ENCODE measurements around the gene MARCHF10.

Gene MARCHF10

DNA sequence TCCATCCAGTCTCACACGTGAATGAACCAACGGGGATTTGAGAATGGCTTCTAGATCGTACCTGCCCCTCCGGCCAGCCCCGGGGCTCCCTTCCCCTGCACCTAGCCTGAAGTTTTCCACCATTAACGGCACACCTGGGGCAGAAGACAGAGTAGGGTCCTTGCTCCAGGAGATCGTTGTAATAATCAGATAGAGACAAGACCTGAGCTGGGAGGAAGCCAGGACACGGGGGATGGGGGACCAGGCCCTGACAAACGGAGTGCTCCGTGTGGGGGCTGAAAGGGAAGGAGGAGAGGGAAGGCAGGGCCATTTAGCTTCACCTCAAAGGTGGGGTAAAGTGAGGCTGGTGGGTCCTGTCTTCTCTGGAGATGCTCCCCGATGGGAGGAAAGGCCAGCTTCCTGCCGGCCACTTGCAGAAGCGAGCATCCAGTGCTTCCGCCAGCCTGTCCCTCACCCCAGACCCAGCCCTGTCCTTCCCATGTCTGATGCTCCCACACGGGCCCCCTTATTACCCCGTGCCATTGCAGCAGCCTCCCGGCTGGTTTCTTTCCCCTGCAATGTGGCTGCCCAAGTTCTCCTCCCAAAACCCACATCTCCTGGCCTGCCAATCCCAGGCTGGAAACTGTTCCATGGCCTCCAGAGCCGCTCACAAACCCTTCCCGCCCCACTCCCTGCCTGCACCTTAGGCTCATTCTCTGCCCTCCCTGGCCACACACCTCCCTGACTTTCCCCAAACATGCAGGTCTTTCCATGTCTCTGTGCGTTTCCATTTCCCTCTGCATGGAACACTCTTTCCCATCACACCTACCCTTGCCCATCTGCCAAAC is 101.3 kb downstream of the MARCHF10 start:
- no peak for TF ChIP-seq HDGF (IDR thresholded peaks at IDR 0.05; ENCODE audit: borderline replicate concordance)
- ChIA-PET CTCF (no interaction called here), POLR2A (no interaction called here)
- no peak for DNase-seq (ENCODE audit: extremely low spot score)

DNA sequence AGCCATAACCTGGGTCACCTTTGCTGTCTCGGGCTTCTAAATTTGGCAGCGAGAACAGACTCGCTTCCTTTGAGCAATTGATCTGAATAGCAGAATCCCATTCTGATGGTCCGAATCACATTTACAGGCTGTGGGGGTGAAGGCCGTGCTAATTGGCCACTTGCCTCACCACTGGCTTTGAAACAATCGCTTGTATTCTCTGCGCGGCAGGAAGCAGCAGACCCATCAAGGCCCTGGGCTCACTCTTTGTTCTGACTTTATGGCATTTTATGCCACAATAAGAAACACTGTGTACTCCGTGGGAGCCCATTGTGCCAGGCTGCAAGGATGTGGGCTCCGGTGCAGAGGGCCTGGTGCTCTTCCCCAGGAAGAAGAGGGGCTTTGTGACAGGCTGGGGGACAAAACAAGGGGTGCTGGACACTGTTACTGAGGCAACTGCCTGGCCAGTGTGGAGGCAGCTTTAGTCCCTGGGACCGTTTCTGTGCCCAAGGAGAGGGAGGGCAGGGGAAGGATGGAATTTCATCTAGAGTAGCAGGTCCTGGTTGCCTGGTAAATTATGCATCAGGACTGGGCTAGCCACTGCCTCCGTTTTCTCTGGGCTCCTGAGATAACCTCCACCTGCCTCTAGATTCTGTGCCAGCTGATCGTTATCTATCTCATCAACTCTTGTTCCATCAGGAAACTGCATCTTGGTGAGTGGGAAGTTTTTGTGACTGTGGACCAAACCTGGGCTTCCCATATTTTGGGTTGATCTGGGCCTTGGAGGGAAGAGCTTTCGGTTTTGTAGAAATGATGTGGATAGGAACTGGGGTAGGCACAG is 102.1 kb downstream of the MARCHF10 start:
- CTCF ChIA-PET, result no interaction called here
- DNase-seq (ENCODE audit: extremely low spot score), result no peak
- POLR2A ChIA-PET, result no interaction called here
- TF ChIP-seq HDGF (IDR thresholded peaks at IDR 0.05; ENCODE audit: borderline replicate concordance) (no peak), L3MBTL2 (conservative IDR thresholded peaks at IDR 0.05) (no peak), FOXA1 (IDR thresholded peaks at IDR 0.05) (no peak), LEF1 (IDR thresholded peaks at IDR 0.05; ENCODE audit: borderline replicate concordance) (no peak), TARDBP (IDR thresholded peaks at IDR 0.05) (no peak), FOXK2 (IDR thresholded peaks at IDR 0.05) (no peak), FOXM1 (IDR thresholded peaks at IDR 0.05; ENCODE audit: borderline replicate concordance) (no peak), ZNF384 (IDR thresholded peaks at IDR 0.05) (no peak), SUZ12 (IDR thresholded peaks at IDR 0.05) (no peak), CTBP1 (IDR thresholded peaks at IDR 0.05; ENCODE audit: borderline replicate concordance) (no peak), BHLHE40 (IDR thresholded peaks at IDR 0.05; ENCODE audit: borderline replicate concordance) (no peak), ELF4 (IDR thresholded peaks at IDR 0.05) (no peak), NFRKB (IDR thresholded peaks at IDR 0.05) (no peak), ARNT (IDR thresholded peaks at IDR 0.05) (no peak), SP1 (IDR thresholded peaks at IDR 0.05) (no peak)
- TF ChIP-seq, protein P1, sequence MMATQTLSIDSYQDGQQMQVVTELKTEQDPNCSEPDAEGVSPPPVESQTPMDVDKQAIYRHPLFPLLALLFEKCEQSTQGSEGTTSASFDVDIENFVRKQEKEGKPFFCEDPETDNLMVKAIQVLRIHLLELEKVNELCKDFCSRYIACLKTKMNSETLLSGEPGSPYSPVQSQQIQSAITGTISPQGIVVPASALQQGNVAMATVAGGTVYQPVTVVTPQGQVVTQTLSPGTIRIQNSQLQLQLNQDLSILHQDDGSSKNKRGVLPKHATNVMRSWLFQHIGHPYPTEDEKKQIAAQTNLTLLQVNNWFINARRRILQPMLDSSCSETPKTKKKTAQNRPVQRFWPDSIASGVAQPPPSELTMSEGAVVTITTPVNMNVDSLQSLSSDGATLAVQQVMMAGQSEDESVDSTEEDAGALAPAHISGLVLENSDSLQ (IDR thresholded peaks at IDR 0.05), result no peak

DNA sequence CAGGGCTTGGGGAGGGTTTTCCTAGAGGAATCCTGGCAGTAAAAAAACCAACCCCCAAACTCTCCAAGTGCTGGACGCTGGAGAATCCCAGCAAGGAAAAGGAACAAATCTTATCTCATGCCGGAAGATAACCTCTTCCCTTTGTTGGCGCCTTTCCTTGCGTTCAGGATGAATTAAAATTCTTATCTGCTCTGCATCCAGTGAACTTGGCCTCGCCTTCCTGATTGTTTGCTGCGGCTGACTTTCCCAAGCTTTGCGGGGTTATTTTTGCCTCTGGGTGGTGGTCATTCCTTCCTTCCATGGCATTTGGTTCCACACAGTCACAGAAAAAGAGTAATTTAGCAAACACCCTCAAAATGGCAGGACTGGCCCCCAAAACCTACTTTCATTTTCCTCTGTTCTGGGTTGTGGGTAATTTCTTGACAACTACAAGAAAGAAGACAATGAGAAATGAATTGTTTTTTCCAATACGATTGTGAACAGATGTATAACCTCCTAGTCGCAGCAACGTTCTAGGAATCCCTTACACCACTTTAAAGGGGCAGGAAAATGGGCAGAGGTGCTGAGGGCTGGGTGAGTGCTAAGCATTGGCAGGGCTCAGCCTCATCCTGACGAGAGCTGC is 102.8 kb downstream of the MARCHF10 start:
- ChIA-PET CTCF (no interaction called here), POLR2A (no interaction called here)
- TF ChIP-seq FOXM1 (IDR thresholded peaks at IDR 0.05; ENCODE audit: borderline replicate concordance) (no peak), HDGF (IDR thresholded peaks at IDR 0.05; ENCODE audit: borderline replicate concordance) (no peak), ZNF384 (IDR thresholded peaks at IDR 0.05) (no peak), FOXA1 (IDR thresholded peaks at IDR 0.05) (no peak), L3MBTL2 (conservative IDR thresholded peaks at IDR 0.05) (no peak), BHLHE40 (IDR thresholded peaks at IDR 0.05; ENCODE audit: borderline replicate concordance) (no peak), TARDBP (IDR thresholded peaks at IDR 0.05) (no peak)
- no peak for DNase-seq (ENCODE audit: extremely low spot score)

DNA sequence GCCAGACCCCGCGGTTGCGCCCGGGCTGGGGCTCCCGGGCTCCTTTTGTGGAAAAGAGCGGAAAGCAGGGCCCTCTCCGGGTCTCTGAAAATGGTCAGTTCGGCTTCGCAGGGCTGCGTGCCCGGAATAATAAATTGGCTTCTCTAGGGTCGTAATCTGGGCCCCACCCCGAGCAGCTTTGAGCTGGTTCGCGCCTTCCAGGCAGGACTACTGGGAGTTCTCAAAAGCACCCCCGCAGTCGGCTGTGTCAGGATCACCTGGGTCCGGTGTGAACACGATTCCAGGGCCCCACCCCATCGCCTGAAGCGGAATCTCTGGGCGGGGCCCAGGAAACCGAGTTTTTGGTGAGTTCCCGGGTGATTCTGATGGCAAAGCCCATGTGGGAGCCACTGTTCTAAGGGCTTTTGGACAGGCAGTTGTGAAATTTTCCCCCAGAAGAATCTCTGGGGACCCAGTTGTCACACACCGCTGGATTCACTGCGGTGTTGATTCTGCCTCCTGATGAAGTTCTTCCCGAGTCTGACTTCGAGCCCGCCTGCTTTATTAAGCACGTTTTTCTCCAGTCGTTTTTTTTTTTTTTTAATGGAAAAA is 103.6 kb downstream of the MARCHF10 start:
- ChIA-PET CTCF (no interaction called here), POLR2A (interaction anchor here (0.6 kb wide), 1 partner anchor 136 kb away, joined by 3 read pairs; no protein-coding TSS in a partner anchor)
- TF ChIP-seq ELF4 (IDR thresholded peaks at IDR 0.05), result no peak
- TF ChIP-seq NFRKB (IDR thresholded peaks at IDR 0.05), result no peak
- TF ChIP-seq L3MBTL2 (conservative IDR thresholded peaks at IDR 0.05), result peak; percentile 32; the same call in 1 of the 2 replicates
- no peak for TF ChIP-seq TARDBP (IDR thresholded peaks at IDR 0.05)
- no peak for DNase-seq (ENCODE audit: extremely low spot score)

DNA sequence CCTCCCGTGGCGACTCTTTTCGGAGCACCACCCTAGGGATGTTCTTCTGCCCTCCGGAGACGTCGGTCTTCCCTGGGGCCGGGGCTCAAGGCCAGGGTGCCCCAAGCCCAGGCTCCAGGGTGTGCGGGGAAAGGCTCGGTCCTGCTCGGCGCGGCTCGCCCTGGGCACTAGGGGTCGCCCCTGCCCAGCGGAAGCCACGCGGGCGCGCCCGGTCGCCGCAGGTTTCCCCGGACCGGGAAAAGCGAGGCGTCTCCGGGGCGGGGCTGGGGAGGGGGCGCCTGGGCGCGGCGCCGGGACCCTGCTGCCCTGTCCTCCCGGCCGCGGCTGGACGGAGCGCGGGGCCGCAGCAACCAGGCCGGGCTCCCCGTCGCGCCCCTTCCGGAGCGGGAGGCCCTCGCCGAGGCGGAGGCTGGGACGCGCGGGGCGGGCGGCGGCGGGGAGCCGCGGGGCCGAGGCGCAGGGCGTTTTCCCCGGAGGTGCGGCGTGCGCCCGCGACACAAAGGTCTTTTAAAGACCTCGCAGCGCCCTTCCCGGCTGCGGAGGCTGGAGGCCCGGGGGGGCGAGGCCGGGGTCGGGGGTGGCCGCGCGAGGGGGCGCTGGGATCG is 104.2 kb downstream of the MARCHF10 start:
- ChIA-PET POLR2A (no interaction called here), CTCF (no interaction called here)
- no peak for TF ChIP-seq BHLHE40 (IDR thresholded peaks at IDR 0.05; ENCODE audit: borderline replicate concordance)
- TF ChIP-seq ARNT (IDR thresholded peaks at IDR 0.05), result peak; percentile 41; the same call in 1 of the 2 replicates
- TF ChIP-seq, protein P1 (IDR thresholded peaks at IDR 0.05), result no peak
- TF ChIP-seq FOXM1 (IDR thresholded peaks at IDR 0.05; ENCODE audit: borderline replicate concordance), result peak; percentile 70
- peak; percentile 88 for DNase-seq (ENCODE audit: extremely low spot score)

DNA sequence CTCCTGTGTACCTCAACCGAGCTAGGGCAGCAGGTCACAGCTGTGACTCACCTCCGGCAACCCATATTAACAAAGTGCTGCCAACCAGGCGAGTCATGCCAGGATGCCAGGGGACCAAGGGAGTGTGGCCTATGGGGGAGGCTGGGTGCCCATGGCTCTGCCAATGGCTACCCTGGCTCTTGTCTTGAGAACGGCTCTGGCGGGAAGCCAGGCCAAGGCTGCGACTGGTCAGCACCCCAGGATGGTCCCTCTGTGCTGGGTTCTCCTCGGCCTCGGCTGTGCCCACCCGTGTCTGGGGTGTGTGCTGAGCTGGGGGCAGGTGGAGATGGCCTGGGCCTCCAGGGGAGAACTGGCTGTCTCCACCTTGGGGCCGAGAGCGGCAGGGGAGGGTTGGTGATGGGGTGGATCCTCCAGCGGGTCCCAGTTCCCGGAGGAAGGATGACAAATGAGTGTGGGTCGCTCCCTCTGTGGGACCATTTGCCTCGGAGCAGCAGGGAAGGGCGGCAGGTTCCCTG is 104.8 kb downstream of the MARCHF10 start:
- CTCF ChIA-PET, result interaction anchor here (0.6 kb wide), 1 partner anchor 240 kb away, joined by 3 read pairs; no protein-coding TSS in a partner anchor
- no peak for DNase-seq (ENCODE audit: extremely low spot score)
- POLR2A ChIA-PET, result no interaction called here
- TF ChIP-seq FOXM1 (IDR thresholded peaks at IDR 0.05; ENCODE audit: borderline replicate concordance) (no peak), FOXK2 (IDR thresholded peaks at IDR 0.05) (no peak), BHLHE40 (IDR thresholded peaks at IDR 0.05; ENCODE audit: borderline replicate concordance) (no peak), ELF4 (IDR thresholded peaks at IDR 0.05) (no peak)
- TF ChIP-seq, protein P1 (IDR thresholded peaks at IDR 0.05), result no peak
